Measurements from ENCODE around the gene ENOX1.

GRCh38 chr13:43583321-43583720 is 203.5 kb downstream of the ENOX1 start:
- no peak for TF ChIP-seq CTCF (IDR thresholded peaks at IDR 0.05)
- no peak for TF ChIP-seq ZFX (IDR thresholded peaks at IDR 0.05; ENCODE audit: borderline replicate concordance)
